WTC11 (cell line): Measurements from ENCODE around the gene GPATCH2L. TPM values are rescaled to one million over a fixed set of nuclear protein-coding genes. Genes with fewer than 3 reads are reported as not detected.
A peak's percentile ranks its signal among the peaks of the same experiment; 100 is the strongest.

Source experiments
- CREM ChIP-seq: sonication (generic); formaldehyde crosslinking; IDR thresholded peaks from 2 replicates; pipeline ENCODE4 v1.8.1; 2022; ENCODE audit warnings: mild to moderate bottlenecking, missing genetic modification reagents, moderate library complexity
- EMX1 ChIP-seq: fragments of 250-450 bp; sonication (Bioruptor Pico); IDR thresholded peaks from 2 replicates; pipeline ENCODE4 v1.8.0; 2021; ENCODE audit warnings: mild to moderate bottlenecking
- ESRRA ChIP-seq: sonication (generic); formaldehyde crosslinking; IDR thresholded peaks from 2 replicates; pipeline ENCODE4 v1.8.1; 2022; ENCODE audit warnings: mild to moderate bottlenecking, missing genetic modification reagents, borderline replicate concordance
- FOXP1 ChIP-seq: sonication (generic); formaldehyde crosslinking; IDR thresholded peaks from 2 replicates; pipeline ENCODE4 v1.8.0; 2022; ENCODE audit warnings: missing genetic modification reagents, mild to moderate bottlenecking, moderate library complexity, borderline replicate concordance
- GTF2I ChIP-seq: fragments of 250-450 bp; sonication (Bioruptor Pico); conservative IDR thresholded peaks from 2 replicates; pipeline ENCODE4 v1.4.0; 2021; ENCODE audit warnings: mild to moderate bottlenecking
- HMGA2 ChIP-seq: fragments of 250-450 bp; sonication (Bioruptor Pico); IDR thresholded peaks from 2 replicates; pipeline ENCODE4 v1.4.0; 2021; ENCODE audit warnings: mild to moderate bottlenecking, moderate library complexity
- MXD4 ChIP-seq: fragments of 250-450 bp; sonication (Bioruptor Pico); IDR thresholded peaks from 2 replicates; pipeline ENCODE4 v1.8.0; 2021; ENCODE audit warnings: mild to moderate bottlenecking, moderate library complexity, borderline replicate concordance
- NFE2L1 ChIP-seq: sonication (generic); formaldehyde crosslinking; IDR thresholded peaks from 2 replicates; pipeline ENCODE4 v1.8.1; 2023; ENCODE audit warnings: missing genetic modification reagents
- NR3C1 ChIP-seq: sonication (generic); formaldehyde crosslinking; conservative IDR thresholded peaks from 2 replicates; pipeline ENCODE4 v1.8.1; 2023; ENCODE audit warnings: low read depth, mild to moderate bottlenecking, missing genetic modification reagents
- OVOL2 ChIP-seq: fragments of 250-450 bp; sonication (Bioruptor Pico); IDR thresholded peaks from 2 replicates; pipeline ENCODE4 v1.9.0; 2021; ENCODE audit warnings: mild to moderate bottlenecking, borderline replicate concordance
- RORB ChIP-seq: fragments of 250-450 bp; sonication (Bioruptor Pico); IDR thresholded peaks from 2 replicates; pipeline ENCODE4 v1.9.0; 2021; ENCODE audit warnings: mild to moderate bottlenecking
- SMAD4 ChIP-seq: sonication (generic); formaldehyde crosslinking; IDR thresholded peaks from 2 replicates; pipeline ENCODE4 v1.8.0; 2022; ENCODE audit warnings: mild to moderate bottlenecking, missing genetic modification reagents
- SOX15 ChIP-seq: fragments of 250-450 bp; sonication (Bioruptor Pico); IDR thresholded peaks from 2 replicates; pipeline ENCODE4 v1.9.0; 2021; ENCODE audit warnings: mild to moderate bottlenecking
- TP53 ChIP-seq: sonication (generic); formaldehyde crosslinking; IDR thresholded peaks from 2 replicates; pipeline ENCODE4 v1.8.1; 2023; ENCODE audit warnings: mild to moderate bottlenecking, missing genetic modification reagents
- ZBTB21 ChIP-seq: sonication (generic); formaldehyde crosslinking; IDR thresholded peaks from 2 replicates; pipeline ENCODE4 v1.8.1; 2023; ENCODE audit warnings: mild to moderate bottlenecking, missing genetic modification reagents, borderline replicate concordance
- ZNF232 ChIP-seq: sonication (generic); formaldehyde crosslinking; IDR thresholded peaks from 2 replicates; pipeline ENCODE4 v1.8.0; 2022; ENCODE audit warnings: mild to moderate bottlenecking, missing genetic modification reagents
- ZNF416 ChIP-seq: fragments of 250-450 bp; sonication (Bioruptor Pico); IDR thresholded peaks from 2 replicates; pipeline ENCODE4 v1.9.0; 2021; ENCODE audit warnings: mild to moderate bottlenecking, inconsistent platforms
- ZNF423 ChIP-seq: fragments of 250-450 bp; sonication (Bioruptor Pico); IDR thresholded peaks from 2 replicates; pipeline ENCODE4 v2.1.2; 2022; ENCODE audit warnings: mild to moderate bottlenecking, moderate library complexity
- total RNA-seq: library from RNA; stranded (reverse); gene quantifications from 3 replicates; pipeline ENCODE4 v1.2.3, GENCODE V29; 2021
- TF ChIP-seq, protein P1 (sequence below): sonication (generic); formaldehyde crosslinking; IDR thresholded peaks from 2 replicates; pipeline ENCODE4 v1.8.1; 2023; ENCODE audit warnings: mild to moderate bottlenecking, moderate library complexity, missing genetic modification reagents
- TF ChIP-seq, protein P2 (sequence below): sonication (generic); formaldehyde crosslinking; IDR thresholded peaks from 2 replicates; pipeline ENCODE4 v1.8.1; 2022; ENCODE audit warnings: low read depth, missing genetic modification reagents, borderline replicate concordance
- TF ChIP-seq, protein P3 (sequence below): sonication (generic); formaldehyde crosslinking; IDR thresholded peaks from 2 replicates; pipeline ENCODE4 v1.8.1; 2023; ENCODE audit warnings: mild to moderate bottlenecking, missing genetic modification reagents
- TF ChIP-seq, protein P4 (sequence below): sonication (generic); formaldehyde crosslinking; IDR thresholded peaks from 2 replicates; pipeline ENCODE4 v1.8.0; 2022; ENCODE audit warnings: mild to moderate bottlenecking, missing genetic modification reagents
- TF ChIP-seq, protein P5 (sequence below): fragments of 250-450 bp; sonication (Bioruptor Pico); IDR thresholded peaks from 2 replicates; pipeline ENCODE4 v2.1.2; 2022; ENCODE audit warnings: mild to moderate bottlenecking, moderate library complexity
- TF ChIP-seq, protein P6 (sequence below): sonication (generic); formaldehyde crosslinking; IDR thresholded peaks from 2 replicates; pipeline ENCODE4 v1.8.1; 2022; ENCODE audit warnings: mild to moderate bottlenecking, moderate library complexity, missing genetic modification reagents
- TF ChIP-seq, protein P7 (sequence below): sonication (generic); formaldehyde crosslinking; IDR thresholded peaks from 2 replicates; pipeline ENCODE4 v1.8.0; 2023; ENCODE audit warnings: missing genetic modification reagents
- TF ChIP-seq, protein P8 (sequence below): sonication (generic); formaldehyde crosslinking; conservative IDR thresholded peaks from 2 replicates; pipeline ENCODE4 v1.8.1; 2022; ENCODE audit warnings: mild to moderate bottlenecking, missing genetic modification reagents
- TF ChIP-seq, protein P9 (sequence below): sonication (generic); formaldehyde crosslinking; IDR thresholded peaks from 2 replicates; pipeline ENCODE4 v1.8.0; 2022; ENCODE audit warnings: mild to moderate bottlenecking, missing genetic modification reagents
- TF ChIP-seq, protein P10 (sequence below): sonication (generic); formaldehyde crosslinking; IDR thresholded peaks from 2 replicates; pipeline ENCODE4 v1.8.0; 2022; ENCODE audit warnings: mild to moderate bottlenecking, missing genetic modification reagents

Gene GPATCH2L
- total RNA-seq, 1 experiment from 2014 or later: 67.2 TPM

DNA sequence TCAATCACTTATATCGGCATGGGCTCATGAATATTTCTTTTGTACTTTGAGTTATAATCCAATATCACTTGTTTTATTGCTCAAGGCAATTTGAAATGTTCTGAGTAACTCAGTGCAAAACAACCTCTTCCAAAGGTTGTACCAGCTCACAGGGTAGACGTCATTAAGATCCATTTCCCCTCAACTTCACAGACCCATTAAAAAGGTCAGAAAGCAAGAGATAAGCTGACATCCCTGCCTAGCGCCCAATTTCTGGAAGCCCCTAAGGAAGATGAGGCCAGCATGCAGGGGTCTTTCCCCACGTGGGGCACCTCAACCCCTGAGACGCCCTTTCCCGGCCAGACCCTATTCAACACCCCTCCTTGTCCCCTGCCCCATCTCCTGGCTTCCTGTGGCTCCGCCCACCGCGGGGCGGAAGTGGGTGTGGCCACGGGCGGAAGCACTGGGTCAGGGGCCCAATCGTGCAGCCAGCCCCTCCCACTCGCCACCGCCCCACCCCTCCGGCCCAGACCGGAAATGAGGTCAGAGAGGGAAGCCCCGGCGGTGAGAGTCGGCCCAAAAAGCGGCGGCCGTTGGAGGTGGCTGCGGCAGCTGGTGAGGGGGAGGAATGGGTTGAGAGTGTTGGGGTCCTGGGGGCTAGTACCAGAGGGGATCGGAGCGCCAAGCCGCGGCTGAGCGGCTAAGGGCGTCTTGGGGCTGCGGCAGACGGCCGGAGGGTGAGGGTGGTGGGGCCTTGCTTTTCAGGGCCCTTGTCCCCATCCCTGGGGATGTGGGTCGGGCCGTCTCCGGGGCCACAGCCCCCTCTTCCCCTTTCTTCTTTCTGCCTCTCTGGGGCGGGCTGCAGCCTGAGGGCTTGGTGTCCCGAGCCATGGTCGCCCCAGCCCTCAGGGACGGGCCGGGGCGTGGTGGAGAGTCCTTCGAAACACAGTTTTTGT is at the start of gene GPATCH2L (continued):
- TF ChIP-seq, protein P1, sequence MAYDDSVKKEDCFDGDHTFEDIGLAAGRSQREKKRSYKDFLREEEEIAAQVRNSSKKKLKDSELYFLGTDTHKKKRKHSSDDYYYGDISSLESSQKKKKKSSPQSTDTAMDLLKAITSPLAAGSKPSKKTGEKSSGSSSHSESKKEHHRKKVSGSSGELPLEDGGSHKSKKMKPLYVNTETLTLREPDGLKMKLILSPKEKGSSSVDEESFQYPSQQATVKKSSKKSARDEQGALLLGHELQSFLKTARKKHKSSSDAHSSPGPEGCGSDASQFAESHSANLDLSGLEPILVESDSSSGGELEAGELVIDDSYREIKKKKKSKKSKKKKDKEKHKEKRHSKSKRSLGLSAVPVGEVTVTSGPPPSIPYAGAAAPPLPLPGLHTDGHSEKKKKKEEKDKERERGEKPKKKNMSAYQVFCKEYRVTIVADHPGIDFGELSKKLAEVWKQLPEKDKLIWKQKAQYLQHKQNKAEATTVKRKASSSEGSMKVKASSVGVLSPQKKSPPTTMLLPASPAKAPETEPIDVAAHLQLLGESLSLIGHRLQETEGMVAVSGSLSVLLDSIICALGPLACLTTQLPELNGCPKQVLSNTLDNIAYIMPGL (CRISPR knock-in tag): no peak
- no peak for TF ChIP-seq SOX15 (CRISPR knock-in tag)
- no peak for TF ChIP-seq SMAD4 (CRISPR knock-in tag)
- no peak for TF ChIP-seq TP53
- TF ChIP-seq FOXP1 (CRISPR knock-in tag): no peak
- TF ChIP-seq, protein P2, sequence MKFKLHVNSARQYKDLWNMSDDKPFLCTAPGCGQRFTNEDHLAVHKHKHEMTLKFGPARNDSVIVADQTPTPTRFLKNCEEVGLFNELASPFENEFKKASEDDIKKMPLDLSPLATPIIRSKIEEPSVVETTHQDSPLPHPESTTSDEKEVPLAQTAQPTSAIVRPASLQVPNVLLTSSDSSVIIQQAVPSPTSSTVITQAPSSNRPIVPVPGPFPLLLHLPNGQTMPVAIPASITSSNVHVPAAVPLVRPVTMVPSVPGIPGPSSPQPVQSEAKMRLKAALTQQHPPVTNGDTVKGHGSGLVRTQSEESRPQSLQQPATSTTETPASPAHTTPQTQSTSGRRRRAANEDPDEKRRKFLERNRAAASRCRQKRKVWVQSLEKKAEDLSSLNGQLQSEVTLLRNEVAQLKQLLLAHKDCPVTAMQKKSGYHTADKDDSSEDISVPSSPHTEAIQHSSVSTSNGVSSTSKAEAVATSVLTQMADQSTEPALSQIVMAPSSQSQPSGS: no peak
- no peak for TF ChIP-seq NFE2L1
- TF ChIP-seq, protein P3, sequence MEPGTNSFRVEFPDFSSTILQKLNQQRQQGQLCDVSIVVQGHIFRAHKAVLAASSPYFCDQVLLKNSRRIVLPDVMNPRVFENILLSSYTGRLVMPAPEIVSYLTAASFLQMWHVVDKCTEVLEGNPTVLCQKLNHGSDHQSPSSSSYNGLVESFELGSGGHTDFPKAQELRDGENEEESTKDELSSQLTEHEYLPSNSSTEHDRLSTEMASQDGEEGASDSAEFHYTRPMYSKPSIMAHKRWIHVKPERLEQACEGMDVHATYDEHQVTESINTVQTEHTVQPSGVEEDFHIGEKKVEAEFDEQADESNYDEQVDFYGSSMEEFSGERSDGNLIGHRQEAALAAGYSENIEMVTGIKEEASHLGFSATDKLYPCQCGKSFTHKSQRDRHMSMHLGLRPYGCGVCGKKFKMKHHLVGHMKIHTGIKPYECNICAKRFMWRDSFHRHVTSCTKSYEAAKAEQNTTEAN: 0 out of 2 replicates have a peak, but pooled peaks have one; percentile 23
- TF ChIP-seq, protein P4, sequence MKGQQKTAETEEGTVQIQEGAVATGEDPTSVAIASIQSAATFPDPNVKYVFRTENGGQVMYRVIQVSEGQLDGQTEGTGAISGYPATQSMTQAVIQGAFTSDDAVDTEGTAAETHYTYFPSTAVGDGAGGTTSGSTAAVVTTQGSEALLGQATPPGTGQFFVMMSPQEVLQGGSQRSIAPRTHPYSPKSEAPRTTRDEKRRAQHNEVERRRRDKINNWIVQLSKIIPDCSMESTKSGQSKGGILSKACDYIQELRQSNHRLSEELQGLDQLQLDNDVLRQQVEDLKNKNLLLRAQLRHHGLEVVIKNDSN (CRISPR knock-in tag): peak; percentile 45
- no peak for TF ChIP-seq EMX1
- TF ChIP-seq CREM: peak; percentile 57; the same call in 1 of the 2 replicates
- no peak for TF ChIP-seq RORB
- TF ChIP-seq, protein P5, sequence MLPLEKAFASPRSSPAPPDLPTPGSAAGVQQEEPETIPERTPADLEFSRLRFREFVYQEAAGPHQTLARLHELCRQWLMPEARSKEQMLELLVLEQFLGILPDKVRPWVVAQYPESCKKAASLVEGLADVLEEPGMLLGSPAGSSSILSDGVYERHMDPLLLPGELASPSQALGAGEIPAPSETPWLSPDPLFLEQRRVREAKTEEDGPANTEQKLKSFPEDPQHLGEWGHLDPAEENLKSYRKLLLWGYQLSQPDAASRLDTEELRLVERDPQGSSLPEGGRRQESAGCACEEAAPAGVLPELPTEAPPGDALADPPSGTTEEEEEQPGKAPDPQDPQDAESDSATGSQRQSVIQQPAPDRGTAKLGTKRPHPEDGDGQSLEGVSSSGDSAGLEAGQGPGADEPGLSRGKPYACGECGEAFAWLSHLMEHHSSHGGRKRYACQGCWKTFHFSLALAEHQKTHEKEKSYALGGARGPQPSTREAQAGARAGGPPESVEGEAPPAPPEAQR (CRISPR knock-in tag): no peak
- TF ChIP-seq ESRRA: peak; percentile 54; the same call in 1 of the 2 replicates
- TF ChIP-seq, protein P6, sequence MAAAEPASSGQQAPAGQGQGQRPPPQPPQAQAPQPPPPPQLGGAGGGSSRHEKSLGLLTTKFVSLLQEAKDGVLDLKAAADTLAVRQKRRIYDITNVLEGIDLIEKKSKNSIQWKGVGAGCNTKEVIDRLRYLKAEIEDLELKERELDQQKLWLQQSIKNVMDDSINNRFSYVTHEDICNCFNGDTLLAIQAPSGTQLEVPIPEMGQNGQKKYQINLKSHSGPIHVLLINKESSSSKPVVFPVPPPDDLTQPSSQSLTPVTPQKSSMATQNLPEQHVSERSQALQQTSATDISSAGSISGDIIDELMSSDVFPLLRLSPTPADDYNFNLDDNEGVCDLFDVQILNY: no peak
- TF ChIP-seq MXD4 (CRISPR knock-in tag): no peak
- no peak for TF ChIP-seq ZNF416 (CRISPR knock-in tag)
- TF ChIP-seq OVOL2 (CRISPR knock-in tag): no peak
- TF ChIP-seq ZNF423: no peak
- TF ChIP-seq, protein P7, sequence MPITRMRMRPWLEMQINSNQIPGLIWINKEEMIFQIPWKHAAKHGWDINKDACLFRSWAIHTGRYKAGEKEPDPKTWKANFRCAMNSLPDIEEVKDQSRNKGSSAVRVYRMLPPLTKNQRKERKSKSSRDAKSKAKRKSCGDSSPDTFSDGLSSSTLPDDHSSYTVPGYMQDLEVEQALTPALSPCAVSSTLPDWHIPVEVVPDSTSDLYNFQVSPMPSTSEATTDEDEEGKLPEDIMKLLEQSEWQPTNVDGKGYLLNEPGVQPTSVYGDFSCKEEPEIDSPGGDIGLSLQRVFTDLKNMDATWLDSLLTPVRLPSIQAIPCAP (CRISPR knock-in tag): no peak
- TF ChIP-seq NR3C1 (CRISPR knock-in tag): no peak
- no peak for TF ChIP-seq HMGA2
- TF ChIP-seq, protein P8, sequence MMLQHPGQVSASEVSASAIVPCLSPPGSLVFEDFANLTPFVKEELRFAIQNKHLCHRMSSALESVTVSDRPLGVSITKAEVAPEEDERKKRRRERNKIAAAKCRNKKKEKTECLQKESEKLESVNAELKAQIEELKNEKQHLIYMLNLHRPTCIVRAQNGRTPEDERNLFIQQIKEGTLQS (CRISPR knock-in tag): no peak
- no peak for TF ChIP-seq ZNF232 (CRISPR knock-in tag)
- no peak for TF ChIP-seq ZBTB21 (CRISPR knock-in tag)
- TF ChIP-seq GTF2I: no peak
- TF ChIP-seq, protein P9, sequence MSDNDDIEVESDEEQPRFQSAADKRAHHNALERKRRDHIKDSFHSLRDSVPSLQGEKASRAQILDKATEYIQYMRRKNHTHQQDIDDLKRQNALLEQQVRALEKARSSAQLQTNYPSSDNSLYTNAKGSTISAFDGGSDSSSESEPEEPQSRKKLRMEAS (CRISPR knock-in tag): peak; percentile 14; the same call in 1 of the 2 replicates
- TF ChIP-seq, protein P10, sequence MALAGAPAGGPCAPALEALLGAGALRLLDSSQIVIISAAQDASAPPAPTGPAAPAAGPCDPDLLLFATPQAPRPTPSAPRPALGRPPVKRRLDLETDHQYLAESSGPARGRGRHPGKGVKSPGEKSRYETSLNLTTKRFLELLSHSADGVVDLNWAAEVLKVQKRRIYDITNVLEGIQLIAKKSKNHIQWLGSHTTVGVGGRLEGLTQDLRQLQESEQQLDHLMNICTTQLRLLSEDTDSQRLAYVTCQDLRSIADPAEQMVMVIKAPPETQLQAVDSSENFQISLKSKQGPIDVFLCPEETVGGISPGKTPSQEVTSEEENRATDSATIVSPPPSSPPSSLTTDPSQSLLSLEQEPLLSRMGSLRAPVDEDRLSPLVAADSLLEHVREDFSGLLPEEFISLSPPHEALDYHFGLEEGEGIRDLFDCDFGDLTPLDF: no peak
- TF ChIP-seq, all 79 proteins: peak for 15
